Right kidney (tissue), 1 donor: ENCODE results near the gene ELK1.
"Not testable (repeated sequence)": the region's sequence is repeated elsewhere in the genome, so short reads cannot be mapped to it uniquely, and the experiment has no call there.

ENCODE experiments used
- DNase-seq: peaks from one replicate; pipeline ENCODE4 v3.0.0-alpha.2; 2016

The ELK1 gene

GRCh38 chrX:47613082-47613481 is 37.3 kb downstream of the ELK1 start:
- DNase-seq, result no peak

- no peak for DNase-seq
Observed at GRCh38 chrX:47612418-47612817, 37.9 kb downstream of the ELK1 start.

GRCh38 chrX:47611926-47612325 is 38.4 kb downstream of the ELK1 start:
- DNase-seq, result no peak

GRCh38 chrX:47611489-47611888 is 38.9 kb downstream of the ELK1 start:
- no peak for DNase-seq

- DNase-seq, result no peak
Observed at GRCh38 chrX:47610511-47610910, 39.9 kb downstream of the ELK1 start.

- DNase-seq, result peak; percentile 2
Observed at GRCh38 chrX:47608130-47608810, 42.1 kb downstream of the ELK1 start.

GRCh38 chrX:47607091-47607490 is 43.3 kb downstream of the ELK1 start:
- DNase-seq, result no peak

GRCh38 chrX:47605024-47605423 is 45.3 kb downstream of the ELK1 start:
- DNase-seq, result no peak

- DNase-seq, result not testable (repeated sequence)
Observed at GRCh38 chrX:47603125-47603524, 47.2 kb downstream of the ELK1 start.

GRCh38 chrX:47597222-47597621 is 53.1 kb downstream of the ELK1 start:
- DNase-seq, result no peak

GRCh38 chrX:47596256-47596655 is 54.1 kb downstream of the ELK1 start:
- no peak for DNase-seq

- DNase-seq, result no peak
Observed at GRCh38 chrX:47595716-47596251, 54.6 kb downstream of the ELK1 start.

- DNase-seq, result no peak
Observed at GRCh38 chrX:47593522-47593921, 56.8 kb downstream of the ELK1 start.

GRCh38 chrX:47590984-47591383 is 59.4 kb downstream of the ELK1 start:
- no peak for DNase-seq

GRCh38 chrX:47587906-47588735 is 62.2 kb downstream of the ELK1 start:
- no peak for DNase-seq

GRCh38 chrX:47587091-47587891 is 63.1 kb downstream of the ELK1 start:
- DNase-seq, result no peak

GRCh38 chrX:47586043-47586787 is 64.1 kb downstream of the ELK1 start:
- no peak for DNase-seq
